ENCODE results near the gene B2M. TPM values are rescaled to one million over a fixed set of nuclear protein-coding genes. Genes with fewer than 3 reads are reported as not detected.

B2M gene
- total and polyA plus RNA-seq, 2 of the 13 experiments (the other 11 are each of a cell fraction or from before 2014, with no cell fraction given), result 784 to 857 TPM

- Histone ChIP-seq H3K9ac (ENCODE audit: insufficient read depth, low read depth, low read length) (peak overlapping the region; percentile 94), H3K27ac (ENCODE audit: extremely low read length, insufficient read depth, low read length) (peak overlapping the region; percentile 96), H3K79me2 (ENCODE audit: insufficient read depth, low read length) (peaks cover 39% of the 10 kb centered on the region), H2AFZ (ENCODE audit: low read length) (no peak overlapping the region), H3K4me2 (ENCODE audit: low read depth, low read length) (peak overlapping the region; percentile 88), H3K4me3 (replicated peaks in 1 of 3; ENCODE audit: insufficient read depth in 1 of 3, low read depth in 2 of 3, low read length in 3 of 3) (peak overlapping the region; percentile 85 to 99 (median 96)), H3K27me3 (ENCODE audit: control insufficient read depth in 1 of 2, insufficient read depth in 2 of 2, low read length in 2 of 2) (no peaks in the 10 kb centered on the region; a peak in 1 of 5 replicates), H3K4me1 (ENCODE audit: insufficient read depth, low read length) (peaks cover 27% of the 10 kb centered on the region), H3K36me3 (replicated peaks in 1 of 2; ENCODE audit: control insufficient read depth in 1 of 2, insufficient read depth in 2 of 2, low read length in 2 of 2) (peaks cover 7 to 25% of the 10 kb centered on the region in 2 experiments), H4K20me1 (ENCODE audit: insufficient read depth, low read length) (peaks cover 17% of the 10 kb centered on the region; the same call in 1 of the 2 replicates), H3K9me3 (ENCODE audit: low read length) (no peaks in the 10 kb centered on the region)
- intact Hi-C loops (cut with micrococcal nuclease; ENCODE audit: unreplicated experiment), result no loop called here
- in situ Hi-C loops (cut with HindIII; ENCODE audit: extremely low pct_ligation_motif_present, low pct_unique_long_range_greater_than_20kb), result no loop called here
- no TSS peak for BruUV-seq (replicated peaks)
- no peak for ATAC-seq
- DNase-seq (ENCODE audit: low spot score), result peak; percentile 43
- ChIA-PET CTCF (ENCODE audit: low intra/inter-chr PET ratio, low total read pairs) (no interaction called here), POLR2A (interaction anchor here (0.6 to 6.6 kb wide), 16 partner anchors 9 to 375 kb away, joined by 3 to 157 read pairs (median 4); partner anchors contain the start of genes EIF3J, SPG11 and TRIM69)
- FAIRE-seq, result no peak
- 4% methylated on average over 24 of the region's 24 CpGs for WGBS (ENCODE audit: low lambda C conversion rate)
- TF ChIP-seq KMT2A (CRISPR knock-in tag; IDR thresholded peaks at IDR 0.05) (peak; percentile 93), IRF2 (CRISPR knock-in tag; IDR thresholded peaks at IDR 0.05) (peak; percentile 99), POGZ (CRISPR knock-in tag; IDR thresholded peaks at IDR 0.05) (peak; percentile 47; the same call in 1 of the 2 replicates), SALL1 (CRISPR knock-in tag; IDR thresholded peaks at IDR 0.05) (0 out of 2 replicates have a peak, but pooled peaks have one; percentile 25), KDM2A (CRISPR knock-in tag; IDR thresholded peaks at IDR 0.05; ENCODE audit: borderline replicate concordance, low read depth) (peak; percentile 31; the same call in 1 of the 2 replicates), RFXANK (CRISPR knock-in tag; IDR thresholded peaks at IDR 0.05) (no peak), ARNT2 (CRISPR knock-in tag; IDR thresholded peaks at IDR 0.05; ENCODE audit: low read depth) (0 out of 2 replicates have a peak, but pooled peaks have one; percentile 2), POGK (CRISPR knock-in tag; conservative IDR thresholded peaks at IDR 0.05) (no peak), BRCA1 (CRISPR knock-in tag; IDR thresholded peaks at IDR 0.05) (no peak), XRCC5 (optimal IDR thresholded peaks at IDR 0.05; ENCODE audit: low read length) (peak; percentile 13), KDM5A (IDR thresholded peaks at IDR 0.05; ENCODE audit: borderline replicate concordance, low read length) (0 out of 2 replicates have a peak, but pooled peaks have one; percentile 9), ZNF121 (CRISPR knock-in tag; IDR thresholded peaks at IDR 0.05) (peak; percentile 55; the same call in 1 of the 2 replicates), KDM6A (CRISPR knock-in tag; IDR thresholded peaks at IDR 0.05; ENCODE audit: low read depth) (no peak), ELF3 (CRISPR knock-in tag; IDR thresholded peaks at IDR 0.05) (0 out of 2 replicates have a peak, but pooled peaks have one; percentile 35), PHF21A (CRISPR knock-in tag; IDR thresholded peaks at IDR 0.05) (0 out of 2 replicates have a peak, but pooled peaks have one; percentile 35), ZNF331 (CRISPR knock-in tag; IDR thresholded peaks at IDR 0.05) (0 out of 2 replicates have a peak, but pooled peaks have one; percentile 12), HDAC1 (CRISPR knock-in tag; IDR thresholded peaks at IDR 0.05) (0 out of 2 replicates have a peak, but pooled peaks have one; percentile 31), KLF6 (CRISPR knock-in tag; IDR thresholded peaks at IDR 0.05) (peak; percentile 47; the same call in 1 of the 2 replicates), ZKSCAN1 (IDR thresholded peaks at IDR 0.05; ENCODE audit: low read length) (peak; percentile 11; the same call in 1 of the 2 replicates), ZMYM3 (CRISPR knock-in tag; IDR thresholded peaks at IDR 0.05) (0 out of 2 replicates have a peak, but pooled peaks have one; percentile 31)
- TF ChIP-seq, protein P1, sequence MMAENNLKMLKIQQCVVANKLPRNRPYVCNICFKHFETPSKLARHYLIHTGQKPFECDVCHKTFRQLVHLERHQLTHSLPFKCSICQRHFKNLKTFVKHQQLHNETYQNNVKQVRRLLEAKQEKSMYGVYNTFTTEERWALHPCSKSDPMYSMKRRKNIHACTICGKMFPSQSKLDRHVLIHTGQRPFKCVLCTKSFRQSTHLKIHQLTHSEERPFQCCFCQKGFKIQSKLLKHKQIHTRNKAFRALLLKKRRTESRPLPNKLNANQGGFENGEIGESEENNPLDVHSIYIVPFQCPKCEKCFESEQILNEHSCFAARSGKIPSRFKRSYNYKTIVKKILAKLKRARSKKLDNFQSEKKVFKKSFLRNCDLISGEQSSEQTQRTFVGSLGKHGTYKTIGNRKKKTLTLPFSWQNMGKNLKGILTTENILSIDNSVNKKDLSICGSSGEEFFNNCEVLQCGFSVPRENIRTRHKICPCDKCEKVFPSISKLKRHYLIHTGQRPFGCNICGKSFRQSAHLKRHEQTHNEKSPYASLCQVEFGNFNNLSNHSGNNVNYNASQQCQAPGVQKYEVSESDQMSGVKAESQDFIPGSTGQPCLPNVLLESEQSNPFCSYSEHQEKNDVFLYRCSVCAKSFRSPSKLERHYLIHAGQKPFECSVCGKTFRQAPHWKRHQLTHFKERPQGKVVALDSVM (CRISPR knock-in tag; IDR thresholded peaks at IDR 0.05), result peak; percentile 96
- TF ChIP-seq, protein P2, sequence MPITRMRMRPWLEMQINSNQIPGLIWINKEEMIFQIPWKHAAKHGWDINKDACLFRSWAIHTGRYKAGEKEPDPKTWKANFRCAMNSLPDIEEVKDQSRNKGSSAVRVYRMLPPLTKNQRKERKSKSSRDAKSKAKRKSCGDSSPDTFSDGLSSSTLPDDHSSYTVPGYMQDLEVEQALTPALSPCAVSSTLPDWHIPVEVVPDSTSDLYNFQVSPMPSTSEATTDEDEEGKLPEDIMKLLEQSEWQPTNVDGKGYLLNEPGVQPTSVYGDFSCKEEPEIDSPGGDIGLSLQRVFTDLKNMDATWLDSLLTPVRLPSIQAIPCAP (CRISPR knock-in tag; IDR thresholded peaks at IDR 0.05; ENCODE audit: low read depth), result peak; percentile 97
These were observed 1.2 kb downstream of the B2M start for GRCh38 chr15:44712346-44713005.
